ENCODE results near the gene EML3.
"Not testable (repeated sequence)": the region's sequence is repeated elsewhere in the genome, so short reads cannot be mapped to it uniquely, and the experiment has no call there.

EML3 gene

DNA sequence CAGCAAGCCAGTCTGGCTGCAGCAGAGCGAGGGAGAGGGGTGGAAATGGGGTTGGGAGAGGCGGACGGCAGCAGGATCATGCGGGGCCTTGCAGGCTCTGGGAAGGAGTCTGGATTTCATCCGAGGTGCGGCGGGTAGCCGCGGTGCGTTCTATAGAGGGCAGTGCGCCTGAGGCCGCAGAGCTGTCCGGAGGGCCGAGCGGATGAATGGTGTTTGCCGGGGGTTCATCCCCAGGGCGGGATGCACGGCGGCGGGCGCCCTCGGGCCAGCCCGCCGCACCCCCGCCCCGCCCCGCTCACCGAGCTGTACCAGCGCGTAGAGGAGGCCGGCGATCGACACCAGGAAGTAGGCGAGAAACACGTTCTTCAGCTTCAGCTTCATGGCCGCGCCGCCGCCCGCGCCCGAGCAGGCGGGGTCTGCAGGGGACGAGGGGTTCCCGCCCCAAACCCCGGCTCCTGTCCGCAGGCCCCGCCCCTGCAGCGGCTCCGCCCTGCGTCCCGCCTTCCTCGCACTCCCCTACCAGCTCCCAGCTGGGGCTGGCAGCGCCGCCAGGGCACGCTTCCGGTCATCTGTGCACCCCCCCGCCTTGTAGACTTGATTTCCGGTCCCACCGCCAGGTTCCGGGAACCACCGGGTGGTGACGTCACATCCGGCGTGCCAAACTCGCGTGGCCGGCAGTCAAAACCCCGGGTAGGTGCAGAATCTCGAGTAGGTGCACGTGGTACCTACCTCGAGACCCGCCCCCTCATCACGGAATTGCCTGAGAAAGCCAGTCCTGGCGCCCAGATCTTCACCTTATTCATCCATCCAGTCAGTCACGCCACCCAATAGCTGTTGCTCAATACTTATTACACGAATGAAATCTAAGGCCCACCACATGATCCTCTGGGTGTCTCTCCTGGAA is 9.2 kb upstream of the EML3 start, which contains the start of gene B3GAT3:
Gene B3GAT3, minus strand, starts transcription at position 420 of the 904 bp plus-strand sequence. Its CDS starts 39 bp downstream, at position 381.
- peak; percentile 96 for ATAC-seq
- TF ChIP-seq ZFP30 (CRISPR knock-in tag; IDR thresholded peaks at IDR 0.05) (no peak), ESRRG (CRISPR knock-in tag; IDR thresholded peaks at IDR 0.05) (no peak), CSDC2 (CRISPR knock-in tag; IDR thresholded peaks at IDR 0.05) (peak; percentile 92), BACH2 (CRISPR knock-in tag; IDR thresholded peaks at IDR 0.05; ENCODE audit: borderline replicate concordance) (no peak), ZC3H10 (CRISPR knock-in tag; IDR thresholded peaks at IDR 0.05) (no peak), GLIS3 (CRISPR knock-in tag; IDR thresholded peaks at IDR 0.05) (0 out of 2 replicates have a peak, but pooled peaks have one; percentile 28), SNAI2 (CRISPR knock-in tag; IDR thresholded peaks at IDR 0.05) (0 out of 2 replicates have a peak, but pooled peaks have one; percentile 56), ZFP3 (CRISPR knock-in tag; IDR thresholded peaks at IDR 0.05) (peak; percentile 78), OSR1 (CRISPR knock-in tag; IDR thresholded peaks at IDR 0.05) (no peak)
- TF ChIP-seq, protein P1, sequence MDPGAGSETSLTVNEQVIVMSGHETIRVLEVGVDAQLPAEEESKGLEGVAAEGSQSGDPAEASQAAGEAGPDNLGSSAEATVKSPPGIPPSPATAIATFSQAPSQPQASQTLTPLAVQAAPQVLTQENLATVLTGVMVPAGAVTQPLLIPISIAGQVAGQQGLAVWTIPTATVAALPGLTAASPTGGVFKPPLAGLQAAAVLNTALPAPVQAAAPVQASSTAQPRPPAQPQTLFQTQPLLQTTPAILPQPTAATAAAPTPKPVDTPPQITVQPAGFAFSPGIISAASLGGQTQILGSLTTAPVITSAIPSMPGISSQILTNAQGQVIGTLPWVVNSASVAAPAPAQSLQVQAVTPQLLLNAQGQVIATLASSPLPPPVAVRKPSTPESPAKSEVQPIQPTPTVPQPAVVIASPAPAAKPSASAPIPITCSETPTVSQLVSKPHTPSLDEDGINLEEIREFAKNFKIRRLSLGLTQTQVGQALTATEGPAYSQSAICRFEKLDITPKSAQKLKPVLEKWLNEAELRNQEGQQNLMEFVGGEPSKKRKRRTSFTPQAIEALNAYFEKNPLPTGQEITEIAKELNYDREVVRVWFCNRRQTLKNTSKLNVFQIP (CRISPR knock-in tag; IDR thresholded peaks at IDR 0.05; ENCODE audit: borderline replicate concordance, low read depth), result peak; percentile 36; the same call in 1 of the 2 replicates
- TF ChIP-seq, protein P2, sequence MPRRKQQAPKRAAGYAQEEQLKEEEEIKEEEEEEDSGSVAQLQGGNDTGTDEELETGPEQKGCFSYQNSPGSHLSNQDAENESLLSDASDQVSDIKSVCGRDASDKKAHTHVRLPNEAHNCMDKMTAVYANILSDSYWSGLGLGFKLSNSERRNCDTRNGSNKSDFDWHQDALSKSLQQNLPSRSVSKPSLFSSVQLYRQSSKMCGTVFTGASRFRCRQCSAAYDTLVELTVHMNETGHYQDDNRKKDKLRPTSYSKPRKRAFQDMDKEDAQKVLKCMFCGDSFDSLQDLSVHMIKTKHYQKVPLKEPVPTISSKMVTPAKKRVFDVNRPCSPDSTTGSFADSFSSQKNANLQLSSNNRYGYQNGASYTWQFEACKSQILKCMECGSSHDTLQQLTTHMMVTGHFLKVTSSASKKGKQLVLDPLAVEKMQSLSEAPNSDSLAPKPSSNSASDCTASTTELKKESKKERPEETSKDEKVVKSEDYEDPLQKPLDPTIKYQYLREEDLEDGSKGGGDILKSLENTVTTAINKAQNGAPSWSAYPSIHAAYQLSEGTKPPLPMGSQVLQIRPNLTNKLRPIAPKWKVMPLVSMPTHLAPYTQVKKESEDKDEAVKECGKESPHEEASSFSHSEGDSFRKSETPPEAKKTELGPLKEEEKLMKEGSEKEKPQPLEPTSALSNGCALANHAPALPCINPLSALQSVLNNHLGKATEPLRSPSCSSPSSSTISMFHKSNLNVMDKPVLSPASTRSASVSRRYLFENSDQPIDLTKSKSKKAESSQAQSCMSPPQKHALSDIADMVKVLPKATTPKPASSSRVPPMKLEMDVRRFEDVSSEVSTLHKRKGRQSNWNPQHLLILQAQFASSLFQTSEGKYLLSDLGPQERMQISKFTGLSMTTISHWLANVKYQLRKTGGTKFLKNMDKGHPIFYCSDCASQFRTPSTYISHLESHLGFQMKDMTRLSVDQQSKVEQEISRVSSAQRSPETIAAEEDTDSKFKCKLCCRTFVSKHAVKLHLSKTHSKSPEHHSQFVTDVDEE (CRISPR knock-in tag; IDR thresholded peaks at IDR 0.05), result peak; percentile 51; the same call in 1 of the 2 replicates

DNA sequence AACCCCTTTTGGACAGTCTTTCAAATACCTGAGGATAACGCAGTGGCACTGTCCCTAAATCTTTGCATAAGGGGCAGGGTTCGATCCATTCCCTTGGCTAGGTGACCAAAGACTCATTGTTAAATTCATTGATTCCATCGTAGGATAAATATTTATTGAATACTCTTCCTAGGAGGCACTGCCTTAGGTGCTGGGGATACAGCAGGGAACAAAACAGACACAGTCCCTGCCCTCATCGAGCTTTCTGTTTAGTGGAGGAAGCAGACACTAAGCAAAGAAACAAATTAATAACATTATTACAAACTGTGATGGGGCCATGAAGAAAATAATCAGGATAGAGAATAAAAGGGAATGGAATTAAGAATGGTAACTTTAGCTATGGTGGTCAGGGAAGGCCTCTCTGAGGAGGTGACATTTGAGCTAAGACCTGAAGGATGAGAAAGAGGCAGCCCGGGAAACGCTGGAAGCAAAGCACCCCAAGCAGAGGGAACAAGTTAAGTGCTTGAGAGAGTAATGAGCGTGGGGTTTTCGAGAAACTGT is 8.5 kb upstream of the EML3 start:
- ATAC-seq, result no peak
- TF ChIP-seq RARB (CRISPR knock-in tag; IDR thresholded peaks at IDR 0.05), result no peak
- TF ChIP-seq ESRRG (CRISPR knock-in tag; IDR thresholded peaks at IDR 0.05), result no peak
- TF ChIP-seq ZNF565 (CRISPR knock-in tag; conservative IDR thresholded peaks at IDR 0.05; ENCODE audit: low read depth), result no peak
- TF ChIP-seq TCF4 (CRISPR knock-in tag; IDR thresholded peaks at IDR 0.05; ENCODE audit: borderline replicate concordance), result no peak
- TF ChIP-seq PPARA (CRISPR knock-in tag; IDR thresholded peaks at IDR 0.05; ENCODE audit: borderline replicate concordance), result no peak
- TF ChIP-seq, protein P3, sequence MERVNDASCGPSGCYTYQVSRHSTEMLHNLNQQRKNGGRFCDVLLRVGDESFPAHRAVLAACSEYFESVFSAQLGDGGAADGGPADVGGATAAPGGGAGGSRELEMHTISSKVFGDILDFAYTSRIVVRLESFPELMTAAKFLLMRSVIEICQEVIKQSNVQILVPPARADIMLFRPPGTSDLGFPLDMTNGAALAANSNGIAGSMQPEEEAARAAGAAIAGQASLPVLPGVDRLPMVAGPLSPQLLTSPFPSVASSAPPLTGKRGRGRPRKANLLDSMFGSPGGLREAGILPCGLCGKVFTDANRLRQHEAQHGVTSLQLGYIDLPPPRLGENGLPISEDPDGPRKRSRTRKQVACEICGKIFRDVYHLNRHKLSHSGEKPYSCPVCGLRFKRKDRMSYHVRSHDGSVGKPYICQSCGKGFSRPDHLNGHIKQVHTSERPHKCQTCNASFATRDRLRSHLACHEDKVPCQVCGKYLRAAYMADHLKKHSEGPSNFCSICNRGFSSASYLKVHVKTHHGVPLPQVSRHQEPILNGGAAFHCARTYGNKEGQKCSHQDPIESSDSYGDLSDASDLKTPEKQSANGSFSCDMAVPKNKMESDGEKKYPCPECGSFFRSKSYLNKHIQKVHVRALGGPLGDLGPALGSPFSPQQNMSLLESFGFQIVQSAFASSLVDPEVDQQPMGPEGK (CRISPR knock-in tag; IDR thresholded peaks at IDR 0.05; ENCODE audit: borderline replicate concordance), result no peak
- TF ChIP-seq CSDC2 (CRISPR knock-in tag; IDR thresholded peaks at IDR 0.05), result no peak
- no peak for TF ChIP-seq ZFP3 (CRISPR knock-in tag; IDR thresholded peaks at IDR 0.05)
- TF ChIP-seq, protein P4, sequence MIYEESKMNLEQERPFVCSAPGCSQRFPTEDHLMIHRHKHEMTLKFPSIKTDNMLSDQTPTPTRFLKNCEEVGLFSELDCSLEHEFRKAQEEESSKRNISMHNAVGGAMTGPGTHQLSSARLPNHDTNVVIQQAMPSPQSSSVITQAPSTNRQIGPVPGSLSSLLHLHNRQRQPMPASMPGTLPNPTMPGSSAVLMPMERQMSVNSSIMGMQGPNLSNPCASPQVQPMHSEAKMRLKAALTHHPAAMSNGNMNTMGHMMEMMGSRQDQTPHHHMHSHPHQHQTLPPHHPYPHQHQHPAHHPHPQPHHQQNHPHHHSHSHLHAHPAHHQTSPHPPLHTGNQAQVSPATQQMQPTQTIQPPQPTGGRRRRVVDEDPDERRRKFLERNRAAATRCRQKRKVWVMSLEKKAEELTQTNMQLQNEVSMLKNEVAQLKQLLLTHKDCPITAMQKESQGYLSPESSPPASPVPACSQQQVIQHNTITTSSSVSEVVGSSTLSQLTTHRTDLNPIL (CRISPR knock-in tag; IDR thresholded peaks at IDR 0.05; ENCODE audit: low read depth), result no peak
- TF ChIP-seq ISL1 (CRISPR knock-in tag; IDR thresholded peaks at IDR 0.05), result no peak
- no peak for TF ChIP-seq ZFP30 (CRISPR knock-in tag; IDR thresholded peaks at IDR 0.05)
- TF ChIP-seq ARNTL (CRISPR knock-in tag; IDR thresholded peaks at IDR 0.05; ENCODE audit: borderline replicate concordance, low read depth), result no peak
- no peak for TF ChIP-seq ZNF8 (CRISPR knock-in tag; IDR thresholded peaks at IDR 0.05)
- no peak for TF ChIP-seq TOX (CRISPR knock-in tag; IDR thresholded peaks at IDR 0.05; ENCODE audit: borderline replicate concordance)
- TF ChIP-seq, protein P5, sequence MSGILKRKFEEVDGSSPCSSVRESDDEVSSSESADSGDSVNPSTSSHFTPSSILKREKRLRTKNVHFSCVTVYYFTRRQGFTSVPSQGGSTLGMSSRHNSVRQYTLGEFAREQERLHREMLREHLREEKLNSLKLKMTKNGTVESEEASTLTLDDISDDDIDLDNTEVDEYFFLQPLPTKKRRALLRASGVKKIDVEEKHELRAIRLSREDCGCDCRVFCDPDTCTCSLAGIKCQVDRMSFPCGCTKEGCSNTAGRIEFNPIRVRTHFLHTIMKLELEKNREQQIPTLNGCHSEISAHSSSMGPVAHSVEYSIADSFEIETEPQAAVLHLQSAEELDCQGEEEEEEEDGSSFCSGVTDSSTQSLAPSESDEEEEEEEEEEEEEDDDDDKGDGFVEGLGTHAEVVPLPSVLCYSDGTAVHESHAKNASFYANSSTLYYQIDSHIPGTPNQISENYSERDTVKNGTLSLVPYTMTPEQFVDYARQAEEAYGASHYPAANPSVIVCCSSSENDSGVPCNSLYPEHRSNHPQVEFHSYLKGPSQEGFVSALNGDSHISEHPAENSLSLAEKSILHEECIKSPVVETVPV (CRISPR knock-in tag; IDR thresholded peaks at IDR 0.05), result no peak
- TF ChIP-seq BACH2 (CRISPR knock-in tag; IDR thresholded peaks at IDR 0.05; ENCODE audit: borderline replicate concordance), result no peak

DNA sequence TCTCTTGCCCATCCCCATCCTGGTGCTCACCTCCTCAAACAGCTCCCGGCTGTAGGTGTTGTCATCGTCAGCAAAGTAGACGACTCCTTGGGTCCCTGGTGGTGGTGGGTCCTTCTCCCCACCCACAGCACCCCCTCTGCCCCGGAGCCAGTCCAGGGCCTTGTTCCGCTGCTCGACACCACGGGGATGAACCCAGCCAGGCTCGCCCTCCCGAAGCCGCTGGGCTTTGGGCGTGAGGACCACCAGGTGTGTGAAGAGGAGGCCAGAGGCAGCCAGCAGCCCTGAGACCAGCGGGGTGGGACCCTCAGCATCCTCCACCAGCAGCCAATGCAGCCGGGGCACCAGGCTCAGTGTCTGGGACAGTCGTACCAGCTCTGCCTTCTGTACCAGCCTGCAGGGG is 4.4 kb upstream of the EML3 start:
- not testable (repeated sequence) for ATAC-seq

Data from SK-N-SH treated with all-trans-retinoic acid at 6 μM for 48 hours (cell line).